NCI-H187 (cell line): ENCODE data around the gene SLC22A31.
"Not testable (repeated sequence)": the region's sequence is repeated elsewhere in the genome, so short reads cannot be mapped to it uniquely, and the experiment has no call there.

ENCODE experiments used
- DNase-seq, 2 experiments: peaks; one replicate each; lab custom pipeline; 2025; lab: John Stamatoyannopoulos, UW

SLC22A31 gene

DNA sequence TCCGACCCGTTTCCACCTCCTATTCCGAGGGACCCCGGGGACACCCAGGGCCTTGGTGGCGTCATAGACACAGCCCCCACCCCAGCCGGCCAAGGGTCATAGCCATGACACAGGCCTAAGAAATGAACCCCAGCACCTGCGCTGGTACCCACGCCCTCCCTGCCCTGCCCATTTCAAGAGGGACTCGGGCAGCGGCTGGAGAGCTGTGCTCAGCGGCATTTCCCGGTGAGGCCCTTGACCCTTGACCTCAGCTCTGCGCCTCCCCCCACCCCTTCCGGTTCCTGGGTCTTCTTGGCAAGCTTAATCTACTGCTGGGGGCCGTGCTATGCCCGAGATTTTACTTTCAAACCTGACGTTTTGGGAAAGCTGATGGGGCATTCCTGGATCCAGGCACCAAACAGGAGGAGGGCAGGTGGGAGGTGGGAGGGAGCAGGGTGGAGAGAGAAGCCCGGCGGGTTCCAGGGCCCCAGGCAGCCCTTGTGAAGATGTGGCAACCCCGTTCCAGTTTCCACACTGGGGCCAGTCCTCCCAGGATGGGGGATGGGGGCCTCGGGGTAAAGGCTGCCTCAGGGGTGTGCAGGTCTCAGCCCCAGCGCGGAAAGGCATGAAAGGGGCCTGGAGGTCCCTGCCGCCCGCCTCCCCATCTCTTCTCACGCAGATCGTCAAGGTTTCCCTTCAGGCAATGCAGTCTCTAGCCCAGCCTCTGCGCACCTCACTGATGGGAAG is at the start of gene SLC22A31:
Gene SLC22A31 (minus strand): TSS at position 414 of the 726 bp plus-strand sequence. CDS start 36 bp downstream, at position 378.
- no peak for DNase-seq

DNA sequence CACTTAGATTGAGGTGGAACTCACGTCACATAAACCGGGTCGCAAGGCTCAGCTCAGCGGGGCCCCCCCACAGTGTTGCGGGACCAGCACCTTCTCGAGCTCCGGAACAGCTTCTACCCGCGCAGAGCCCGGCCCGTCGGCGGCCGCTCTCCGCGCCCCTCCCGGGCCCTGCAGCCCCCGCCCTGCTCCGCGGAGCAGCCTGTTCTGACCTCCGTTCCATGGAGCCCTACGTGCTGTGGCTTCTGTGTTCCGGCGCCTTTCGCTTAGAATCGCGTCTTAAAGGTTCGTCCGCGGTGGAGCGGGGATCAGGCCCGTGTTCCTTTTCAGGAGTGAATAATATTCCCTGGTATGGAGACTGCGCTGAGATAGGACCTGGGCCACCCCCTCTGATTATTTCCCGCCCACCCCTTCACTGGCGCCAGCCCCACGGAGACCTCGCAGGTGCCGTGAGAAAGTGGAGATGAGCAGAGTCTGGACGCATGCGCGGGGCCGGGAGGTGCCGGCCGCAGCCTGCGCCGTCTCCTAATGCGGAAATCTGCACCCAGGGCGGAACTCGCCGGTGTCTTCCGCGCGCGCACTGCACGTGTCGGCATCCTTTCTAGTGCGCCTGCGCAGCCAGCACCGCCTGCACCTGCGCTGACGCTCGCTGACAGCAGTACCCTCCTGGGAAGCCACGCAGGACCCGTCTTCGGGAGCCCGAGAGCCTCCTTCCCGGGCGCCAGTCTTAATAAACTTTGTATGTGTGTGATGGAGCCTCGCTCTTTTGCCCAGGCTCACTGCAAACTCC is 48.1 kb upstream of the SLC22A31 start:
- no peak for DNase-seq

DNA sequence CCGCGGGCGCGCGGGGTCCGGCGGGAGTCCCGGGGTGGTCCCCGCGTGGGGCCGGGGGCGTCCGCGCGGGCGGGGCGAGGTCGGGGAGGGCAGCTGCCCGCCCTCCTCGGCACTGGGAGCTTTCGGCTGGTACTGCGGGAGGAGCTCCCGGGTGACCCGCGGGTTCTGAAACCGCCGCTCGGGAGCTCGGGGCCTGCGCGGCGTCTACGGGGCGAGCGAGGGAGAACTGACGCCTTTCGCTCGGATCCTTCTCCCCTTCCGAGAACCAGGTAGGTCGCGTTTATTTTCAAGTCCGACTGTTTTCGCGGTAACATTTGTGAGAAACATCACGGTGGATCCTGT is 47.4 kb upstream of the SLC22A31 start:
- DNase-seq: not testable (repeated sequence)

DNA sequence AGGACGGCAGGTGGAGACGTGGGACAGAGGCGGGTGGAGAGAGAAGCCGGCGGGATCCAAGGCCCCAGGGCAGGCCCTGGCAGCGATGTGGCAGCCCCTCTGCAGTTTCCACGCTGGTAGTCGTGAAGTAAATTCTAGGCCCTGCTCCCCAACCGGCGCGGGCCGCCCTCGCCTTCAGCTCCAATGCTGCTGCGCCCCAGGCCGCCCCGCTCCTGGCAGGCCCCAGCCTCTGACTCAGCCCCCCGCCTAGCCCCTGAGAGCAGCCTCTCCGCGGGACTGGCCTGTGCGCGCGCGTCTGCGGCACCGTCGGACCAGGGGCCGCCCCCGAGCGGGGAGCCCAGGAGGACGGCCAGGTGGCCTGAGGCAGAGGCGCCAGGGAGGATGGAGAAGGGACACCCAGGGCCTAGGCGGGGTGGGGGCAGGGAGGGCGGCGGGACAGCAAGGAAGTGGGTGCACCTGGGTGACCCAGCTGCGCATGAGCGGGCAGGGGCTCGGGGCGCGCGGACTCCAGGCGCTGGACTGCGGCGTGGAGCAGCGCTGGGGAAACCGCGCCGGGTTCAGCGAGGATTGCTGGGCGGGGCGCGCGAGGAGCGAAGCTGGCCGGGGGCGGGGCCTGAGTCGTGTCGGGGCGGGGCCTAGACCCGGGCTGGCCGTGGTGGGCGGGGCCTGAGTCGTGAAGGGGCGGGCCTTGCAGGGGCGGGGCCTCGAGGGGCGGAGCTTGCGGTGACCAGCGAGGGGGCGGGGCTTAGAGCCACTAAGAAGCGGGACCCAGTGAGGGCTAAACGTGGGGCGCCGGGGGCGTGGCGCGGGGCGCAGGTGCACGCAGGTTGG is 46.8 kb upstream of the SLC22A31 start:
- peak; percentile 23 to 37 for DNase-seq

DNA sequence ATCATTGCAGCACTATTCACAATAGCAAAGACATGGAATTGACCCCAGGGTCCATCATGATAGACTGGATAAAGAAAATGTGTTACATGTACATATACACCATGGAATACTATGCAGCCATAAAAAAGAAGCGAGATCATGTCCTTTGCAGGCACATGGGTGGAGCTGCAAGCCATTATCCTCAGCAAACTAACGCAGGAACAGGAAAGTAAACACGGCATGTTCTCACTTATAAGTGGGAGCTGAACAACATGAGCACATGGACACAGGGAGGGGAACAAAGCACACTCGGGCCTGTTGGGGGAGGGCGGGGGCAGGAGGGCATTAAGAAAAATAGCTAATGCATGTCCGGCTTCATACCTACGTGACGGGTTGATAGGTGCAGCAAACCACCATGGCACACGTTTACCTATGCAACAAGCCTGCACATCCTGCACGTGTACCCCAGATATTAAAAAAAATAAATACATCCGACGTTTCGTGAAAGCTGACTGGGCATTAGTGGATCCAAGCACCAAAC is 46.1 kb upstream of the SLC22A31 start:
- no peak for DNase-seq

DNA sequence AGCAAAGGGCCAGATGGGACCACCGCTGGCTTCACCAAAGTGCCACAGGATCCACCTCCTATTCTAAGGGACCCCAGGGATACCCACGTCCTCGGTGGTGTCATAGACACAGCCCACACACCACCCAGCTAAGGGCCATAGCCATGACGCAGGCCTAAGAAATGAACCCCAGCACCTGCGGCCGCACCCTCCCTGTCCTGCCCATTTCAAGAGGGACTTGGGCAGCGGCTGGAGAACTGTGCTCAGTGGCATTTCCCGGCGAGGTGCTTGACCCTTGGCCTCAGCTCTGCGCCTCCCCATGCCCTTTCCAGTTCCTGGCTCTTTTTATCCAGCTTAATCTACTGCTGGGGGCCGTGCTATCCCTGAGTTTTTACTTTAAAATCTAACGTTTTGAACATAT is 44.4 kb upstream of the SLC22A31 start:
- no peak for DNase-seq

DNA sequence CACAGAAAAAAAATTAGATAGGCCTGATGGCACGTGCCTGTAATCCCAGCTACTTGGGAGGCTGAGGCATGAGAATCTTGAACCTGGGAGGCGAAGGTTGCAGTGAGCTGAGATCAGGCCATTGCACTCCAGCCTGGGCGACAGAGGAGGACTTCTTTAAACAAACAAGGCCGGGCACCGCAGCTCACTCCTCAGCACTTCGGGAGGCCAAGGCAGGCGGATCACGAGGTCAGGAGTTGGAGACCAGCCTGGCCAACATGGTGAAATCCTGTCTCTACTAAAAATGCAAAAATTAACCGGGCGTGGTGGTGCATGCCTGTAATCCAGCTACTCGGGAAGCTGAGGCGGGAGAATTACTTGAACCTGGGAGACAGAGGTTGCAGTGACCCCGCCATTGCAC is 43.9 kb upstream of the SLC22A31 start:
- DNase-seq: not testable (repeated sequence)

DNA sequence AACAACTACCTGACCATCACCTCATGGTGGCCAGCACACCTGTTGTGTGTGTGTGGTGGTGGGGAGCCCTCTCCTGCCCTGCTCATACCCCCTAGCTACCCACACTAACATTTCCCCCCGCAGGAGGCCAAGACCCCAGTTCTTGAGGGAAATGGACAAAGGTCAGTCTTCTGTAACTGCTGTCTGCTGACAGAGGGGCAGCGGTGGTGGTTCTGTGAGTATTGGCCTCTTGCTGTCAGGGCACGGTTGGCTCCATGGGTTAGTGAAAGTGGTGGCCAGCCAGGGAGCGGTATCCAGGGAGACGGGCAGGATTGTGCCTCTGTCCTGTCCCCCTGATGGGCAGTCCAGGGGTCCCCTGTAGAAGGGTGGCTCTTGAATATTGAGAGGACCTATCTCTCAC is 43.3 kb upstream of the SLC22A31 start:
- DNase-seq: no peak

DNA sequence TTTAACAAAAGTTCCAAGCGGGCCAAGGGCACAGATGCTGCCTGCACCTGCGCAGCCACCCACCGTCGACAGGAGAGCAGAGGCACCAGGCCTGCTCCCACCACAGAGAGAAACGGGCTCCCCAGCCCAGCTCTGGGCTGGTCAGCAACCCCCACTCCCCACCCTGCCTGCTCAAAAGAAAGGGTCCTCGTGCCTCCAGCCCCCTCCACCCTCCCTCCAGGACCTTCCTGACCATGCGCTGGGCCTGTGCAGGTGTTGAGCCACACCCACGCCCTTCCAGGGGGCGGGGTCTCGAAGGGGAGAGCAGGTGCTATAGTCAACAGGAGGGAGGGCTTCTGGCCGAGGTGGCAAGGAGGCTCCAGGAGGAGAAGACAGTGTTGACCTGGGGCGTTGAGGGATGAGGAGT is 42.5 kb upstream of the SLC22A31 start:
- DNase-seq: no peak

DNA sequence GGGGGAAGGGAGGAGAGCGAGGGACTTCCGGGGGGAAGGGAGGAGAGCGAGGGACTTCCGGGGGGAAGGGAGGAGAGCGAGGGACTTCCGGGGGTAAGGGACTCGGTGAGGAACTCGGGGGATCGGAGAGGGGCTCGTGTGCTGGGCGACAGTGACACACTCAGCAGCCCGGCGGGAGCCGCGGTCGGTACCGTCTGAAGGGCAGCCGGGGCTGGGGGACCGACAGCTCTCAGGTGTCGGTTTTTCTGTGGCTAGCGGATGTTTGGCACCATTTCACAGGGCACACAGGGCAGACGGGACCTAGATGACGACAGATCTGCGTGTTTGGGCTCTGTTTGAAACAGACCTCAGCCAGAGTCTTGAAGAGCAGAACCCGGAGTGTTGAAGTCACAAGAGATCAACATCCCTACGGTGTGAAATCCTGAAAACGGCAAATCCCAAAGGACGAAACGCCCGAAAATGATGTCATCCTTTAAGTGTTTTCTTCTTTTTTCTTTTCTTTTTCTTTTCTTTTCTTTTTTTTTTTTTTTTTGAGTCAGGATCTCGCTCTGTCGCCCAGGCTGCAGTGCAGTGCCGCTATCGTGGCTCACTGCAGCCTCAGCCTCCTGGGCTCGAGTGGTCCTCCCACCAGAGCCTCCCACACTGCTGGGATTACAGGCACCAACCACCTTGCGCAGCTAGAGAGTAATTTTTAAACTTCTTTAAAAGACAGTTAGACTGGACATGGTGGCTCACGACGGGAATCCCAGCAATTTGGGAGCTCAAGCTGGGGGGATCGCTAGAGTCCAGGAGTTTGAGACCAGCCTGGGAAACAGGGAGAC is 41.1 kb upstream of the SLC22A31 start:
- DNase-seq: peak in 1 of 2 experiments; percentile 7

DNA sequence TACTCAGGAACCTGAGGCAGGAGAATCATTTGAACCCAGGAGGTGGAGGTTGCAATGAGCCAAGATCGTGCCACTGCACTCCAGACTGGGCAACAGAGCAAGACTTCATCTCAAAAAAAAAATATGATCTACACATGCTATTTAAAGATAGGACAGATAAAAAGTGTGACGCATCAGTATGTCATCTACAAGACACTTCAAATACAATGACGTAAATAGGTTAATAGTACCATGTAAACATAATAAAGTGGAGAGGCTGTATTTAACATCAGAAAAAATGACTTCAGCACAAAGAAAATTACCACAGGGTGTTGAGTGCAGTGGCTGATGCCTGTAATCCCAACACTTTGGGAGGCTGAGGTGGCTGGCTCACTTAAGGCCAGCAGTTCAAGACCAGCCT is 37.4 kb upstream of the SLC22A31 start:
- DNase-seq: no peak

DNA sequence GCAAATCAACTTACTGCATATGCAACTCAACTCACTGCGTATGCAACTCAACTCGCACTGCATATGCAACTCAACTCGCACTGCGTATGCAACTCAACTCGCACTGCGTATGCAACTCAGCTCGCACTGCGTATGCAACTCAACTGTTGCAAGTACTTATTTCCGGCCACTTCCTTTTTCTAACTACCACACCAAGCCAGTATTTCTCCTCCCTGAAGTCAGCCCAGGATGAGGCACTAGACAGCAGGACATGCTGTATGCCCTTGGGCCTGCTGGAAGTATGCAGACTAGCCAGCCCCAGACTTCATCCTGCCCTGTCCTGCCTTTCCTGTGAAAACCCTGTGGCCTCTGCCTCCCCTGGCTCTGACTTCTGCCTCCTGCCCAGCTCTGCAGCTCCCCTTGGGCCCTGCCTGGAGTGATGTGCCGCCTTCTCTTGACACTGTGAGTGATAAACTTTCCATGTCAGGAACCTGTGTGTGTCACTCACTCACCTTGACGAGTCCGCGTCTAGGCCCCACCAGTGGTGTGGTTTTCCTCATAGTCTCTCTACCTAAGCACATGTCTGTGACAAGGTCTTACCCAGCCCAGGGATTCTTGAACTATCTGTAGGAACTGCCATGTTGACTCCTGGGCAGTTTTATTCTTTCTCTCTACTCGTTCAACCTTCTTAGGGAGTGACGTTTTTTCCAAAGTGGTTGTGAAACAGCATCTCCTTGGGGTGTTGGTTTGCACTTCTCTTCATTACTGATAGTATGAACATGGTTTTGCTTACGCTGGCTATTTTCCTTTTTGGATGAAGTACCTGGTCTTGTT is 33.5 kb upstream of the SLC22A31 start:
- DNase-seq: no peak

DNA sequence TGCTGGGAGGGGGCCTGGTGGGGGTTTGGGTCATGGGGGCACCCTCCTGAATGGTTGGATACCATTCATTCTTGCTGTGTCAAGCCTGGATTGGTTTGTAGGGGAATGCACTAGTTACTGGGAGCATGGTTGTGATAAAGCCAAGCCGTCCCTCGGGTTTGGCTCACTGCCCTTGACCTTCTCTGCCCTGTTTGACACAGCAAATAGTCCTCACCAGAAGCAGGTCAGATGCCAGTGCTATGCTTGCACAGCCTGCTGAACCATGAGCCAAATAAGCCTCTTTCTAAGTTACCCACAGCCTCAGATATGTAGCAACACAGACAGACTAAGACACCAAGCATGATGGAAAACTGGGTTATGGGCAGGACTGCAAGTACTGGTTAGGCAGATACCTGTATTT is 31.8 kb upstream of the SLC22A31 start:
- no peak for DNase-seq

DNA sequence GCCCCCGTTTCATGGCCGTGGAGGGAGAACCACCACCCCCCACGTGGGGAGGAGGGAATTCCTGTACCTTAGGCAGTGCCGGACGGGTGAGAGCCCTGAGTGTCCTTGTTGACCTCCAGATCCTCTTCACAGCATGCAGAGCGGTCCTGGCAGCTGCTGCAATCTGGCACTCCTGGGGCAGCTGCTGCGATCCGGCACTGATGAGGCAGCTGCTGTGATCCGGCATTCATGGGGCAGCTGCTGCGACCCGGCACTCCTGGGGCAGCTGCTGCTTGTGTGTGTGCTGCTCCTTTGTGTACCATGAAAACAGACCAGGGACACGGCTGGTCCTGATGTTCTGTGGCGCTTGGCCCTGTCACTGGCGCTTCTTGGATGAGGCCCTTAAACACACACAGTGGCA is 29.9 kb upstream of the SLC22A31 start:
- DNase-seq: no peak

DNA sequence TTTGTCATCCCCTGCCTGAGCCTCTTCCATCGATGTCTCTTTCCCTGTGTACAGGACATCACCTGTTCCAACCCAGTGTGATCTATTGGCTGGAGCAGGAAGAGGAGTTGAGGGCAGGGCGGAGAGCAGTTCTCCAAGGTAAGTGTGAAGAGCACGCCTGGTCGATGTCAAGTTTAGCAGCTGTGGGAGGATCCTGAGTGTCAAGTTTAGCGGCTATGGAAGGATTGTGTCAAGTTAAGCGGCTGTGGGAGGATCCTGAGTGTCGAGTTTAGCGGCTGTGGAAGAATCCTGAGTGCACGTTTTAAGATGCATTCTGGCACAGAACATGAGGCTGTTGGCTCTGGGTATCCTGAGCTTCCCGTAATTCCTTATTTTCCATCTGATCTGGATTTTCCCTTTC is 24.3 kb upstream of the SLC22A31 start:
- no peak for DNase-seq

DNA sequence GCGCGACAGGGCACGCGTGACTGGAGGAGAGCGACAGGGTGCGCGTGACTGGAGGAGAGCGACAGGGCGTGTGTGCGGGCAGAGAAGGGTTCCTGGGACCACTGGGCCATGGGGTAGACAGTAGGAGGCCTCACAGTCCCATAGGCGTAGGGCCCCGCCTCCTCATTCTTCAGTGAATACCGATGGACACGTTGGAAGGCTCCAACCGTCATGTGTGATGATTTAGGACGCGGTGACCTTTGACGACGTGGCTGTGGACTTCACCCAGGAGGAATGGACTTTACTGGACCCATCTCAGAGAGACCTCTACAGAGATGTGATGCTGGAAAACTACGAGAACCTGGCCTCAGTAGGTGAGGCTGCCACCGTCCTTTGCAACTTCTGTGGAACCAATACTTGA is 22.6 kb upstream of the SLC22A31 start:
- DNase-seq: no peak

DNA sequence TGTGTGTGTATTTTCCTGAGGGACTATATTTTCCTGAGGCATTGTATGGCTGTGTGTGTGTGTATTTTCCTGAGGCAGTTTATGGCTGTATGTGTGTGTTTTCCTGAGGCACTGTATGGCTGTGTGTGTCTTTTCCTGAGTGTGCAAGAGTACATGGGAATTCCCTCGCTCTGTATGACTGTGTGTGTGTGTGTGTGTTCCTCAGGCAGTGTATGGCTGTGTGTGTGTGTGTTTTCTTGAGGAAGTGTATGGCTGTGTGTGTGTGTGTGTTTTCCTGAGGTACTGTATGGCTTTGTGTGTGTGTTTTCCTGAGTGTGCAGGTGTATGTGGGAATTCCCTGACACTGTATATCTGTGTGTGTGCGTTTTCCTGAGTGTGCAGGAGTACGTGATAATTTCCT is 21.3 kb upstream of the SLC22A31 start:
- no peak for DNase-seq

DNA sequence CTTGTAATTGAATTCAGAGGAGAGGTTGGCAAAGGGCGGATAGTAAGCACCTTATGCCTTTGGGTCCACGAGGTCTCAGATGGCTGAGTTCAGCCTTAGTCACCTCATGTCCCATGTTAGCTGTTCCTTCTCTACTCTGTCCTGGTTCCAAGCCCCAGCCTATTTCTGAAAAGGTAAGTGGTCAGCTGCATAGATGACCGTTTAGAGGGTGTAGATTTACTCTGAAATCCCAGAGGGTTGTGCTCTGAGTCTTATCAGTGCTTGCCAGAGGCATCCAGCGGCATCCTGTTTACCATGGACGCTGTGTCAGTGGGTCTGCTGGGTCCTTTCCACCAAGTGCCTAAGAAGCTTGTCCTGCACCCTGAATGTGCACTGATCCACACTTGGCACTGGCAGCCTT is 19.0 kb upstream of the SLC22A31 start:
- DNase-seq: no peak

DNA sequence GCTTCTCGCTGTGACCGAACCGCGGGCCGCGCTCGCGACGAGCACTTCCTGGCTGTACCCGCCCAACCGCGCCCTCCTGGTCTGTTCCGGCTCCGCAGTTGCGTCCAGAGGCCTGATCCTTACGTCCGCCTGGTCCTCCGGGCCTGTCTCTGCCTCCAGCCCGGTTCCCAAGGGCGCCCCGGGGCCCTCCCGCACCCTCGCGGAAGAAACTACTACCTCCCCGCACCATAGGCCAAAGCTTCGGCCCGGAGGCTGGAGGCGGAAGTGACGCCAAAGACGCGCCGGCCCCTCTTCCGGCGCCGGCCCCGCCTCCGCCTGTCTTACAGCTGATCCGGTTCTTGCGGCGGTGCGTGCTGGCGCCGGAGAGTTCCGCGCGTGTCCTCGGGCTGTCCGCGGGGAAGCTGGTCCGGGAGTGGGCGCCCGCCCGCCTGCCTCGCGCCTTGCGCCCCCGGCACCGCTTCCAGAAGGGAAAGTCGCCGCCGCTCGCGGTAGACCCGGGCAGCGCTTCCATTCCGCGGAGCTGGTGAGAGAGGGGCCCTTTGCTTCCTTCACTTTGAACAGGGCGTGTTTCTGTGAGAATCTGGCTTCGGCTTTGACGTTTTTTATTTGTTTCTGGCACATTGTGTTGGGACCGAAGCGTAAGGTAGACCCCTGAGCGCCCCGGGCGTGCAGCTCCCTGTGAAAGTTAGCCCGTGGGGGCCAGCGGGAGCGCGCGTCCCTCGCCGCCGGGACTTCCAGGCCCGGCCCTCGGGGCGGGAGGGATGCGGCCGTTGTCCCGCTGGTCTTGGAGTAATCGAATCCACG is 17.3 kb upstream of the SLC22A31 start, which contains the start of gene ZNF778:
Gene ZNF778 (plus strand): TSS at position 316 of the 804 bp plus-strand sequence. CDS start 3,425 bp downstream, outside the sequence.
- DNase-seq: peak in 1 of 2 experiments; percentile 19

DNA sequence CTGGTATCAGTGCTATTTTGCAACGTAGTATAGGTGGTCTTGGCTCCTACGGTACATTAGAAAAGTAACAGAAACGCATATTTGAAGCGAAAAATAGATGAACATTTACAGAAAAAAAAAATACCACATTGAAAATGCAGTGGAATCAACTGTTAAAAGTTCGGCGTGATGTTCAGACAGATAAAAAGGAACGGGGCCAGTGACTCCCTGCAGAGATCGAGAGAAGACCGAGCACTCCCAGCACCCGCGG is 16.7 kb upstream of the SLC22A31 start:
- DNase-seq: no peak
